Cardiac fibroblast (primary cell): ENCODE results near the gene DPH1.
A peak's percentile ranks its signal among the peaks of the same experiment; 100 is the strongest.

ENCODE experiments used
- DNase-seq, 2 donors: peaks; one replicate each; pipeline versions ENCODE4 v3.0.0 to v3.0.0-alpha.2; 2010; ENCODE audit warnings: low read depth in 2 of 2
- H3K4me3 ChIP-seq, 2 donors: replicated peaks in 1 of 2; 1 replicate in 1 of 2; 2 replicates in 1 of 2; pipeline ENCODE4 v1.5.1; 2011; ENCODE audit warnings: low read depth in 2 of 2, low read length in 2 of 2, mild to moderate bottlenecking in 2 of 2, moderate library complexity in 1 of 2
- TF ChIP-seq, protein P1 (sequence below): IDR thresholded peaks from one replicate; pipeline ENCODE4 v1.5.1; 2011; ENCODE audit warnings: low read depth, mild to moderate bottlenecking, low read length, inconsistent platforms

Gene DPH1

DNA sequence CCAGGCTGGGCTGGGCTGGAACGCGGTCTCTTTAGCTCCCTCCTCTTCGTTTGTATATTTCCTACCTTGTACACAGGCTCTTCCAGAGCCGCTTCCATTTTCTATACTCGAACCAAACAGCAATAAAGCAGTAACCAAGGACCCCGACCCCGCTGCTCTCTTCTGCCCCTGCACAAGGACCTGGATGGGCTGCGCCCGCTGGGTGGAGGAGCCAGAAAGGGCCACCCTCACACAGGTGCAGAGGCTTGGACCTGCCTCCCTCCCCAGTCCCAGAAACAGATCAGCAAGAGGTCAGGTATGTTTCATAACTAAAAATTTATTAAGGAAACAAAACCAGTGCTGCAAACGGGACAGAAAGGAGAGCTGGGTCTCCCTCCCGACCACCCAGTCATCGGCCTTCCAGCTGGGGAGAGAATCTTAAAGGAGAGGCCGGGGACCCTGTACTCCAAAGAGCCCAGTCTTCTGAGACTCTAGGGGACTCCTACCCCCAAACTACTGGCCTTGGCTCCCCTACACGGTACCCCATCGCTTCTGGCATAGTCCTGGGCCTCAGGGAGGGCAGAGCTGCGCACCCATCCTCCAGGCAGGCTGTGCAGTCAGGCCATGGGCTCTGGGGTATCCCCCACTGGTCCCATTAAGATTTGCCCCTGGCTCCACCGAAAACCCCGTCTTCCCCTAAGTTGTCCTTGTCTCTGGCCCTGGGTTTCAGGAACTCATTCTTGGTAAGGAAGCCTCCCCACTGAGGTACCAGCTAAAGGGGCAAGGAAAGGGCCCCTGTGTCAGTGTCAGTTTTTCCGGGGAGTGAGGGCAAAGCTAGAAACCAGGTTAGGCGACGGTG, 29.8 kb downstream of the DPH1 start:
- H3K4me3 ChIP-seq, result peak overlapping the region; percentile 8 to 69
- DNase-seq, result no peak

DNA sequence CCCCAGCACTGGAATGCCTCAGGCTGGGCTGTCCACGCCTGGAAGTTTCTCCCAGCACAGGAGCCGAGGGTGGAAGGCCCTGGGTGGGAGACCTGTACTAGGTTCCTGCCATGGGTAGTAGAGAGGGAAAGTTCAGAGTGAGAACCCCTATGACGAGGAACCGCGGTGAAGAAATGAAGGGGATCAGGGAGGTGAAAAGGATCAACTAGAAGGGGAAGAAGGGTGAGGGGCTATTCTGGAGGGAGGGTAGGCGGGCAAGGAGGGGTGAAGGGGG, 30.4 kb downstream of the DPH1 start:
- H3K4me3 ChIP-seq, result no peak overlapping the region
- TF ChIP-seq, protein P1, sequence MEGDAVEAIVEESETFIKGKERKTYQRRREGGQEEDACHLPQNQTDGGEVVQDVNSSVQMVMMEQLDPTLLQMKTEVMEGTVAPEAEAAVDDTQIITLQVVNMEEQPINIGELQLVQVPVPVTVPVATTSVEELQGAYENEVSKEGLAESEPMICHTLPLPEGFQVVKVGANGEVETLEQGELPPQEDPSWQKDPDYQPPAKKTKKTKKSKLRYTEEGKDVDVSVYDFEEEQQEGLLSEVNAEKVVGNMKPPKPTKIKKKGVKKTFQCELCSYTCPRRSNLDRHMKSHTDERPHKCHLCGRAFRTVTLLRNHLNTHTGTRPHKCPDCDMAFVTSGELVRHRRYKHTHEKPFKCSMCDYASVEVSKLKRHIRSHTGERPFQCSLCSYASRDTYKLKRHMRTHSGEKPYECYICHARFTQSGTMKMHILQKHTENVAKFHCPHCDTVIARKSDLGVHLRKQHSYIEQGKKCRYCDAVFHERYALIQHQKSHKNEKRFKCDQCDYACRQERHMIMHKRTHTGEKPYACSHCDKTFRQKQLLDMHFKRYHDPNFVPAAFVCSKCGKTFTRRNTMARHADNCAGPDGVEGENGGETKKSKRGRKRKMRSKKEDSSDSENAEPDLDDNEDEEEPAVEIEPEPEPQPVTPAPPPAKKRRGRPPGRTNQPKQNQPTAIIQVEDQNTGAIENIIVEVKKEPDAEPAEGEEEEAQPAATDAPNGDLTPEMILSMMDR, result no peak
- no peak for DNase-seq

More for the DNA sequence above, 29.8 kb downstream of the DPH1 start:
- TF ChIP-seq, protein P1, result no peak

DNA sequence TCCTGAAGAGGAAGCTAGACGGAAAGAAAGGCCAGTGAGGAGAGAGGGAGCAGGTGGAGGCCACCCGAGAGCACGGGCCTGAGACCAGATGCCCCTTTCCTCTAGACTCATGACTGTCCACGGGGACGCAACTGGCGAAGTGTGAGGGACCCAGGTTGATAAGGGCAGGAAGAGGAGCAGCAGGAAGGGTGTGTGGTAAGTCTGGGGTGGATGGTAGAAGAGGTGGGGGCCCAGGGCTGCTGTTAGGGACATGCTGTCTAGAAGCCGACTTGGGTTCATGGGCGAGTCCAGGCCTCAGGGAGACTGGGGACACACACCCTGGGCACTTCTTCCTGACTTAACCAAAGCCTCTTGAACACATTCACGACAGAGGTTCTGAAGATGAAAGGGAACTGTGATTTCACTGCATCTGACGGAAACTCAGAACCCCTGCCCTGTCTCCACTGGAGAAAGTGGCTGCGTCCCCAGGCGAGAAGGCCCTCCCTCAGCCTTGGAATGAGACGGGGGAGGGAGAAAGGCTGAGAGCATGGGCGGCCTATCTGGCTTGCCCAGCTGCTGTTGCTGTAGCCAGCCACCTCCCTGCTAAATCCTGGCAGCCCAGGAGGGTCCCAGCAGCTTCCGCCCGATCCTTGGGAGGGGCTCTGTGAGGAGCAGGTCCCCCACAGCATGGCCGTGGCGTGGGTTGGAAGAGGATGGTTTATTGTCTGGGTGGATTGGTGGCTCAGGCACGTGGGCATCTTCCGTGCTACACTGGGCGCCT, 30.9 kb downstream of the DPH1 start:
- H3K4me3 ChIP-seq, result no peak overlapping the region
- DNase-seq, result peak; percentile 31 to 38
- TF ChIP-seq, protein P1, result no peak

DNA sequence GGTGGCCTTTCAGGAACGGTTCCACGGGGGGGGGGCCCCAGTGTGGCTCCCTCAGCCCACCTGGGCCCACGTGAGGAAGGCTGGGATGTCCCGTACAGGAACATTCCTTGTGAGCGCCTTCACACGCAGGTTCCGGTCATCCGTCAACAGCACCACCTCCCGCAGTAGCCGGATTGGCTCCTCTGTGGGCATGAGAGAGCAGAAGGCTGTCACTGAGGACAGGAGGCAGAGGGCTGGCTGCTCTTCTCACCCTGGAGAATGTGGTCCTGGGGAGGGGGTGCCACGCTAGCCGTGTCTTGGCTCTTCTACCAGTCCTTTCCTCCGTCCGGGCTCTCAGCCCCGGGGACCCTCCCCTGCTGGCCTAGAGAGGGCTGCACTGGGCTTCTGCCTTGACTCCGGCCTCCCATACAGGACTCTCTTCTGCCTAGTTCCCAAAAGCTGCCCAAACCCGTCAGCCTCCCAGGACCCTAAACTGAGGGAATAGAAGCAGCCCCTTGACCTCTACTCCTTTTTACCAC, 31.5 kb downstream of the DPH1 start:
- DNase-seq, result peak in 1 of 2 donors; percentile 43
- H3K4me3 ChIP-seq, result no peak overlapping the region
- TF ChIP-seq, protein P1, result no peak

DNA sequence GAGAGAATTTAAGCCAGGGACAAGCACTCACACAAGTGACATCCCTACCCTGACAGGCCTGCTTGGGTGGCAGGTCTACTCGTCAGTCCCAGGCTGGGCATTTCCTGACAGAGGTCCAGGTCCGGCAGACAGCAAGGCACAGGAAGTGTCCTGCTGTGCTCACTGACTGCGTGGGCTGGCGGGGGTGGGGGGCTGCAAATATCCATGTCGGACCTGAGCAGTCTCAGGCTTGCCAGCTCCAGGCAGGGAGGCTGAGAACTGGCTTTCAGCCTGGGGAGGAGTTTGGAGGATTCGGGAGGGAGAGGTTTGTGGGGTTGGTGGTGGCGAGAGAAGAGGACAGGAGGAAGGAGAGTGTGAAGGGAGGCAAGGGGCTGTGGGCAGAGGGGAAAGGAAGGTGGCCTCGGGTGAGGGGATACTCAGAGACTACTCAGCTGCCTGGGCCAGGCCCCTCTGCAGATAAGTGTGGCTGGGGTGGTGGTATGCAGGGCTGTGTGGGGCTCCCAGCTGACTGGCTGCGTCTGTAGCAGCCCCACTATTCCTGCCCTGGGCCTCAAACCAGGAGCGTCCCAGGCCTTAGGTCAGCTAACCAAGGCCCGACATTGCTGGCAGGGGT, 32.7 kb downstream of the DPH1 start:
- H3K4me3 ChIP-seq, result no peak overlapping the region
- peak; percentile 47 to 62 for DNase-seq
- TF ChIP-seq, protein P1, result no peak

DNA sequence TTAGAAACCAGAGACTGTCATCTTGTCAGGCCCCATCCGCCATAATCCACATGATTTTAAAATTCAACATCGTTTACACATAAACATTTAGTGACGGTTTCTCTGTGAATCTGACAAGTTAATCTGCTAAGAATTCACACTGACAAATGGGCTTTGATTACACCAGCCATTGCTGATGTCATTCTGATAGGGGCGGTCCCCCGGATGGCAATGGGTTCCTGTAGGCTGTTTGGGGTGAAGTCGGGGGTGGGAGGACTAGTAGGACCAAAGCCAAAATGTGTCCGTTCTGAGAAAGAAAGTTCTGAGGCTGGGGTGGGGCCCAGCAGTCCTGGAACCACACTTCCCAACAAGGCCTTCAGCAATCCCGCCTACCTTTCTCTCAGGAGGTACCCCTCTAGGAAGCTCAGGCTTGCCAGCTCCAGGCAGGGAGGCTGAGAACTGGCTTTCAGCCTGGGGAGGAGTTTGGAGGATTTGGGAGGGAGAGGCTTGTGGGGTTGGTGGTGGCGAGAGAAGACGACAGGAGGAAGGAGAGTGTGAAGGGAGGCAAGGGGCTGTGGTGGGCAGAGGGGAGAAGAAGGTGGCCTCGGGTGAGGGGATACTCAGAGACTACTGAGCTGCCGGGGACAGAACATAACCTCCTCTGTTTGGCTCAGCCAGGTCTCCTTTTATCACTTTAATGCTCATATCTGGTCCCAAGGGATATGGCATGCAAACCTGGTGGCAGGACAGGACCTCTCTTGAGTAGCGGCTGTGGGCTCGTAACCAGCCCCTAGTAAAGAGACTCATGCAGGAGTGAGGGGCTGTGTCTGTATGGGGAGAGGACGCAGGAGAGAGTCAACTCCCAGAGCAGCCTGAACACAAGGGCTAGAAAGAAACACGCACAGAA, 33.6 kb downstream of the DPH1 start:
- TF ChIP-seq, protein P1, result no peak
- peak; percentile 77 to 81 for DNase-seq
- H3K4me3 ChIP-seq, result no peak overlapping the region
